Lower leg skin (tissue), 4 donors: ENCODE measurements around the gene LYRM7. TPM values are rescaled to one million over a fixed set of nuclear protein-coding genes. Genes with fewer than 3 reads are reported as not detected.

Source experiments
- DNase-seq, 2 donors: peaks; one replicate each; pipeline ENCODE4 v3.0.0-alpha.2; 2019; ENCODE audit warnings: low spot score in 2 of 2
- H3K4me3 ChIP-seq: fragments of 200-600 bp; sonication (generic); 2 replicates; pipeline ENCODE4 v1.5.1; 2017; ENCODE audit warnings: mild to moderate bottlenecking, low read depth; ENCODE audit not compliant: poor library complexity, severe bottlenecking
- CTCF ChIP-seq, 3 donors: fragments of 450-650 bp; IDR thresholded peaks; one replicate each; pipeline ENCODE4 v1.5.1; 2016; ENCODE audit warnings: antibody characterized with exemption in 3 of 3, mild to moderate bottlenecking in 3 of 3, moderate library complexity in 2 of 3
- POLR2A ChIP-seq, 2 donors: fragments of 450-650 bp; IDR thresholded peaks; one replicate each; pipeline ENCODE4 v1.6.1; 2016 to 2017; ENCODE audit warnings: antibody characterized with exemption in 2 of 2, mild to moderate bottlenecking in 1 of 2, moderate library complexity in 1 of 2
- WGBS, 2 donors: methylation state at CpG; one replicate each; pipeline ENCODE4 v1.1.5; 2018; 5-methylcytosine and 5-hydroxymethylcytosine counted together
- intact Hi-C: fragments of 100-400 bp; cut with DNase I; formaldehyde crosslinking; loops from one replicate; pipeline ENCODE4 v1.15.0; 2023; ENCODE audit warnings: low total_unique reads
- total RNA-seq, 4 donors: library from RNA; depleted of rRNA; stranded (reverse); fragments of >200 nt; gene quantifications; one replicate each; pipeline ENCODE4 v1.1.0, GENCODE V29; 2016

Gene LYRM7
- total RNA-seq, 4 donors from 2014 or later: 4.1 to 15.7 (median 5.8) TPM

- peak overlapping the region; percentile 15 for H3K4me3 ChIP-seq
- intact Hi-C loops: loop anchor here (10.0 kb wide), 1 partner anchor 245 kb away; no protein-coding TSS in a partner anchor
- 34 to 35% methylated on average over 16 of the region's 16 CpGs for WGBS, 2 donors
- TF ChIP-seq CTCF (IDR thresholded peaks at IDR 0.05) (no peak), POLR2A (IDR thresholded peaks at IDR 0.05) (no peak)
- DNase-seq: no peak
Measured at GRCh38 chr5:131169810-131170539, 769 bp upstream of the LYRM7 start.

DNA sequence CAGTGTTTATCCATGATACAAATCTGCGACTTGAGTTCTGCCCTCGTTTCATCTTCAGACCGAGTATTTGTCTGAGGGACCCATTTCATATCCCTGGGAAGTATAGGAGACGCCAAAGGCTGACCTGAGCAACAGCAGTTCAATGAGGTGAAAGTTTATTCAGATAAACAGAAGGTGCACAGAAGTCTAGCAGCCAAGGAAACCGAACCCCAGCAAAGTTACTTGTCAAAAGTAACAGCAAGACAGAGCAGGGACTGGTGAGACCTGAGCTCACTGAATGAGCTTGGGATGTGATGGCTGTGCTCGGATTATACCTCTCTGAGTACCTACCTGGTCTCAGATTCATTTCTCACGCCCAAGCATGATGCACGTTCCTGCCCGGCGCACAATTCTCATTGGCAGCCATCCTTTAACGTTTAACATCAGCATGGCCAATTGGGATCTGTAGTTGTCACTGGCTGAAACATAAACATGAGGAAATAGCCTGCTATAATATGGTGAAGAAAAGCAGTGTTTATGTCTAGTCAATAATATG, 599 bp downstream of the LYRM7 start:
- DNase-seq: no peak
- intact Hi-C loops: no loop called here
- H3K4me3 ChIP-seq: peak overlapping the region; percentile 33
- TF ChIP-seq POLR2A (IDR thresholded peaks at IDR 0.05) (no peak), CTCF (IDR thresholded peaks at IDR 0.05) (no peak)
- 2 to 3% methylated on average over 11 of the region's 11 CpGs for WGBS, 2 donors

DNA sequence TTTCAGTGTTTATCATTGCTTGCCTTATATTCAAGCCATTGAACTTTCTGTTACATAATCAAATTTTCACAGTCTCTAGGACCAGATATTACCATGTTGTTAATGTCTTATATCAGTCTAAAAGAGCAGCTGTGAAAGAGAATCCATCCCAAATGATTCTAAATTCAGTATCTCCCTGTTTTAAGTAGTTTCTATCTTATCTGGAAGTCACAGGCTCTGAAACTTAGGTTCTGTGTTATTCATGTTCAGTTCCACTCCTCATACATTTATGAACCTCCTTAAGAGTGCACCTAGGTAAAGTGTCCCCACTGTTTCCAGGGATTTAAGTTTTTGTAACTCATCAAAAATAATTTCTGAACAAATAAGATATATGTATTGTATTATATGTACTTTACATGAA, 9.7 kb downstream of the LYRM7 start:
- intact Hi-C loops: no loop called here
- DNase-seq: no peak
- H3K4me3 ChIP-seq: no peak overlapping the region
- TF ChIP-seq CTCF (IDR thresholded peaks at IDR 0.05): no peak
- TF ChIP-seq POLR2A (IDR thresholded peaks at IDR 0.05): no peak

DNA sequence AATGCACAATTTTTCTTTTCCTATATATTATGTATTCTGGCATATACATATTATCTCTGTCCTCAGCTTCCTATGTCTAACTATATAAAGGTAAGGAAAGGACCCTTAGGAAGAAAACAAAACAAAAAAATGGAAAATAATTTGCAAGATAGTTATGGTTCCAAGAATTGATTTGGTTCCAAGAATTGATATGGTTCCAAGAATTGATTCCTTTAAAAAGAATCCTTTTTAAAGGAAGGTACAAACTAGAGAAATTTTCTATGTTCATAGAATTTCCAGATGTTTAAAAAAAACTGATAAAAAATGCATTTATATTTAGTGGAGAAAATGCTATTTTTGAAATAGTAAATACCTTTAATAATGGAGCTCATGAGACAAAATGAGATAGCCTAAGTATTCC, 12.1 kb downstream of the LYRM7 start:
- intact Hi-C loops: no loop called here
- DNase-seq: no peak
- TF ChIP-seq POLR2A (IDR thresholded peaks at IDR 0.05) (no peak), CTCF (IDR thresholded peaks at IDR 0.05) (no peak)
- H3K4me3 ChIP-seq: no peak overlapping the region

DNA sequence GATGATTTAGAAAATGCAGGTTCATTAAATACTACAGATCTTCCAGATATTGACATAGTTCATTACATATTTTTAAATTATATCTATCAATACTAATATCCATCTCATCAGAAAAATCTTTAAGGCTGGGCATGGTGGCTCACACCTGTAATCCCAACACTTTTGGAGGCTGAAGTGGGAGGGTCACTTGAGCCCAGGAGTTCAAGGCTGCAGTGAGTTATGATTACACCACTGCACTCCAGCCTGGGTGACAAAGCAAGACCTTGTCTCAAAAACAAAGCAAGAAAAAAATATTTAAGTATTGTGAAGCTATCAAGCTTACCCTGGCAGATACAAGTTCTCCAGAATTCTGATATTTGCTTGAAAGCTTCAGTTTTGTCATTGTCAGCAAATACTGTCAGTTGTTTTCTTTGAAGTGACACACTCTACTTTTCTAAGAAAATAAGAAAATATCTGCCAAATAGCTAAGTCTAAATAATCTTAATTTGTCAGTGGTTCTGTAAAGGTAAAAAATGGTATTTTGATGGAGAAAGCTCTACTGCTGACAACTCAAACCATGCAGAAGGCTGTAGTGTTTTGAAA, 14.9 kb downstream of the LYRM7 start:
- no peak overlapping the region for H3K4me3 ChIP-seq
- TF ChIP-seq POLR2A (IDR thresholded peaks at IDR 0.05) (no peak), CTCF (IDR thresholded peaks at IDR 0.05) (no peak)
- intact Hi-C loops: no loop called here
- DNase-seq: no peak
